Gastrocnemius medialis (tissue), 4 donors: ENCODE data around the gene DOCK4.

Experiments used
- CTCF ChIP-seq, 5 experiments: fragments of 450-650 bp in 3 of 5; fragments of 200-600 bp in 2 of 5; sonication (generic) in 2 of 5; IDR thresholded peaks in 4 of 5; conservative IDR thresholded peaks in 1 of 5; 1 replicate in 4 of 5; 2 replicates in 1 of 5; pipeline ENCODE4 v1.5.1; 2016 to 2019; ENCODE audit warnings: antibody characterized with exemption in 5 of 5, mild to moderate bottlenecking in 3 of 5, moderate library complexity in 3 of 5
- POLR2A ChIP-seq, 2 donors: fragments of 450-650 bp; IDR thresholded peaks; one replicate each; pipeline ENCODE4 v1.6.1; 2017; ENCODE audit warnings: antibody characterized with exemption in 2 of 2, mild to moderate bottlenecking in 2 of 2, moderate library complexity in 2 of 2

GRCh38 chr7:112154690-112155089 is 51.5 kb downstream of the DOCK4 start:
- TF ChIP-seq POLR2A (IDR thresholded peaks at IDR 0.05) = no peak
- TF ChIP-seq CTCF (IDR thresholded peaks at IDR 0.05 in 4 of 5, conservative IDR thresholded peaks at IDR 0.05 in 1 of 5) = no peak
